ENCODE data around the gene RAP1GDS1.

Gene RAP1GDS1

GRCh38 chr4:98490251-98490650, 229.1 kb downstream of the RAP1GDS1 start:
- no peak for TF ChIP-seq CTCF (IDR thresholded peaks at IDR 0.05; ENCODE audit: borderline replicate concordance, control extremely low read depth, extremely low read depth, insufficient read depth, missing control alignments)
- in situ Hi-C loops (cut with MboI; ENCODE audit: low sequenced_read_pairs, unreplicated experiment) = no loop called here
- no peak for DNase-seq (ENCODE audit: low spot score)

DNA sequence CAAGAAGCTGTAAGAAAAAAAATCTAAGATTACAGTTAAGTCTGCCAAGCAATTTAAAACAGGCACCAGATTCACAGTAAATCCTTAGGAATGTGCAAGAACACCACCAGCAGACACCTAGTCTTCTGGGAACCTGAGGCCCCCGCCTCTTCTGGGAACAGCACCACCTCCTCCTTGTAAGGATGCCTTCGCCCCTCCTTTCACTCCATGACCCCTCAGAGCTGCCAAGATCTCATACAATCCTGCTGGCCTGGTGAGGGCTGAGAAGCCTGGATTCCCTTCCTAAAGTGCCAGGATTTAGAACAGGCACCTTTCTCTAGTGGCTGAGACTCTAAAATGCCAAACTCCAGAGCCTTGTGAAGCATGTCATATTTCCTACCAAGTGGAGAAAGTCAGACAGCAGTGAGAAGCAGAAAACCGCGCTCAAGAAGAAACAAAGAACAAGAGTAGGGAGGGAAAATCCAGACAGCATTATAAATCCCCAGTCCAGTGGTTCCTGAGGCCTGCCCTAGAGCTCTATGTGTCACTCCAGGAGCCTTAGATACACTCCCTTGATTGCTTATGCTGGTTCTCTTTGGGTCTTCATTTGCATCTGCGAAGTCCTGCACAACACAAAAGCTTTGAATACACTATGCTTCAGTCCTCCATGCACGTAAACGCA, 230.8 kb downstream of the RAP1GDS1 start:
- no peak for DNase-seq (ENCODE audit: low spot score)
- in situ Hi-C loops (cut with MboI; ENCODE audit: low sequenced_read_pairs, unreplicated experiment) = no loop called here
- TF ChIP-seq CTCF (IDR thresholded peaks at IDR 0.05; ENCODE audit: borderline replicate concordance, control extremely low read depth, extremely low read depth, insufficient read depth, missing control alignments) = no peak

DNA sequence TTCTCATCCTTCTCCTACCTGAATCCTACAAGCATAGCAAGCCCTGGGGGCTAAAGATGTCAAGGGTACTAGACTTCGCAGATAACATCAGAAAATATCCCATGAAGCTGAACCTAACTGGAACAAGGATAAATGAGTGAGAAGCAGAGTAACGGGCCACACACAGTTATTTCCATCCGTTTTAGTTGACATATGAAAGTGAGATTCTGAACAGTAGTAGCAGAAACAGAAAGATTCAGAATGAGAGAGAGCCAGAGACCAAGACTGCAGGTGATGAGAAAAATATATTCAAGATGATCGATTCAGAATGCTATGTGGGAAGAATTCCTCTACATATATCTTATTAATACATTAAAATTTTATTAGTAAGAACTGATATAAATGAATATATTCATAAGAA, 232.1 kb downstream of the RAP1GDS1 start:
- no peak for TF ChIP-seq CTCF (IDR thresholded peaks at IDR 0.05; ENCODE audit: borderline replicate concordance, control extremely low read depth, extremely low read depth, insufficient read depth, missing control alignments)
- peak; percentile 43 for DNase-seq (ENCODE audit: low spot score)
- in situ Hi-C loops (cut with MboI; ENCODE audit: low sequenced_read_pairs, unreplicated experiment) = no loop called here
